Eye (tissue), 1 donor: ENCODE results near the gene CYB5R3.
"Not testable (repeated sequence)": the region's sequence is repeated elsewhere in the genome, so short reads cannot be mapped to it uniquely, and the experiment has no call there.

Experiments used
- DNase-seq: peaks from one replicate; pipeline ENCODE4 v3.0.0-alpha.2; 2015

The CYB5R3 gene

DNA sequence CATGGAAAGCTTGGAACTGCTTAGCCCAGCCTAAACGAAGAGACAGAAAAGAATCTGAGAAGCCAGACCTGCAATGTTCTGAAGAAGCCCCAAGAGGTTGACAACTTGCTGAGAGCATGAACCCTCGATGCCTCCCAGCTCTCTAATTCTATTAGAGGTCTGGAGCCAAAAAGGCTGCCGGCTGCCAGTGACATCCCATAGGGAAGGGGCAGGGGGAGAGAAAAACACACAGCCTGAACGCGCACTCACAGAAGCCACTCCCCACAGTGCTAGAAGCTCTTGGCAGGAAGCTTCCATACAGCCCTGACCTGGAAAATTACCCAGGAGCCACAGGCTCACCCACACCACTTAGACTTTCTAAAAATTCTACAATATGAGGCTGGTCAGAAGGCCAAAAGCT lies 52.9 kb downstream of the CYB5R3 start:
- DNase-seq: no peak

DNA sequence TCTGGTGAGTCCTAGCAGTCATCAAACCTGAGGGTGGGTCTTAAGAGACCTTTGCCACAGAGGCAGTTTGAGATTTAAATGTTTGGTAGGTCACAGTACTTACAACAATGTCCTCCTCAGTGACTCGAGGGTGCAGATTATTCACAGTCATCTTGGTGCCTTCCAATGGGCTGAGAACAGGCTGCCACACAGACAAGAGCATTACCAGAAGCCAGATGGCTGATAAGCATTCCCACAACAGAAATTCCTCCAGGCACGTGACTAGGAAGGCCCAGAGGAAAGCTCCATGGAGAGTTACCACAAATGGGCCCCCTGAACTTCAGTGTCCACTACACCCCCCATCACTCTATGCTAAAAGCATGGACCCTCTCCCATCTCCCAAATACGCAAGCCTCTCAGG lies 53.8 kb downstream of the CYB5R3 start:
- DNase-seq: no peak

DNA sequence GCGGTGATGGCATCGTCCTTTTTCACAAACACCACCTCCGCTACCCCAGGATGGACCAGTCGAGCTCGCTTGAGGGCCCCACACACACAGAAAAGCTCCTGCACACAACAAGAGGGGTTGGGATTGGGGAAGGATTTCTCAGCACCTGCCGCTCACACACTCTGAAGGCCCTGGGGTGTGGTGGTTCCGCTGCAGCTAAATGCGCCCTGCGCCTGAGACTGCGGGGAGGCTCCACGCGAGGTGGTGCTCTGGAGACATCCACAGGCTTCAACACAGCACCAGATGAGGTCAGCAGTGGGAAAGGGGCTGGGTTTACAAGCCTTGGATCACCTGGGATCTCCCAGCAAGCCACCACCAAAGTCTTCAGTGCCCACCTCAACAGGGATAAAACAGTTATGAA lies 57.2 kb downstream of the CYB5R3 start:
- DNase-seq: no peak

DNA sequence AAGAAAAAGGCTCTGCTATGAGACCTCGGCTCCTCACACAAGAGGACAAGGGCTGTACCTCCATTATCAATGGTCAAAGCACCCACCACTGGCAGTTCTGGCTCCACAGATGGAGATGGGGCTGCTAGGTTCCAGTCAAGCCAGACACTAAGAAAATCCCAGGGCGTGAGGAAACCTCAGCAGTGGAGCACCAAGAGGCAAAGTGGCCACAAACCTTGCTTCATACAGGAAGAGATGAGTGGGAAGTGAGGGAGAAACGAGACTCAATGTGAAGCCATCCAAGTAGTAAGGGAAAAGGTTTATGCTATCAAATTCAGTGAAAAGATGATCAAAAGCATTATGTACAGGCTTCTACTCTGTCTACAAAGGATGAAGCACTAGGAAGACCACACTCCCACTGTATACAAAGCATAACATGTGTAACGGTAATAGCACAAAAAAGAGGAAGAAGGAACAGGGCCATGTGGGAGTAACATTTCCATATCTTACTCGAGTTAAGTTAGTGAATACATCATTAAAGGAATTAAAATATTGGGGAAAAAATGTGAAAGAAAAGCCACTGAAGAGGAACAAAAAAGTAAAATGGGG lies 61.5 kb downstream of the CYB5R3 start:
- DNase-seq: no peak

DNA sequence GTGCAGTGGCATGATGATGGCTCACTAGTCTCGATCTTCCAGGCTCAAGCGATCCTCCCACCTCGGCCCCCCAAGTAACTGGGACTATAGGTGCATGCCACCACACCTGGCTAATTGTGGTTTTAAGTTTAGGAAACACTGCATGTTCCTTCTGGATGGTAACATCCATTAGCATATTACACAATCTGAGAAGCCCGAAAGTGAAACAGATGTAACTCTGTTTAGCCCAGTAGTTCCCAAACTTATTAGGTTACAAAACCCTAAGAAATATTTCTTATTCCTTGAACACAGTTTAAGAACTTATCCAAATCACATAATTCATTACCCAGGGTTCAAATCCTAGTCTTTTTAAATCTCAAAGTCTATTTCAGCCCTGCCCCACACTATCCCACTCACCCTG lies 62.8 kb downstream of the CYB5R3 start:
- no peak for DNase-seq

DNA sequence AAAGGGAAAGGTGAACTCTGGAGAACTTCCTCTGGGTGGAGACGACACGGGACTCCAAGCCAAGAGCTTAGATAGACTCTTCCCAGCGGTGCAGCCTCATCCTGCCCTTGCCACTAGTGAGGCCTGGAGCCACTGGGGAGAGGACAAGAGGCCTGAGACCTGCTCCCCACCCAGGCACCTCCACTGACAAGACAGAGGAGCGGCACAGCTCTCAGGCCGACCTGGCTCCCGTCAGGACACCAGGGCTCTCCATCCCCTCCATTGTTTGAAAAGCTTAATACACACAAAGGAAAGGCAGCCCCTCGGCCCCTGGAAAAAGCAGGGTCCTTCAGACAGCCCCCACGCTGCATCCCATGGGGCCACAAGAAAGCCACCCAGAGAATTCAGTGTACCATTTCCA lies 64.1 kb downstream of the CYB5R3 start:
- no peak for DNase-seq

DNA sequence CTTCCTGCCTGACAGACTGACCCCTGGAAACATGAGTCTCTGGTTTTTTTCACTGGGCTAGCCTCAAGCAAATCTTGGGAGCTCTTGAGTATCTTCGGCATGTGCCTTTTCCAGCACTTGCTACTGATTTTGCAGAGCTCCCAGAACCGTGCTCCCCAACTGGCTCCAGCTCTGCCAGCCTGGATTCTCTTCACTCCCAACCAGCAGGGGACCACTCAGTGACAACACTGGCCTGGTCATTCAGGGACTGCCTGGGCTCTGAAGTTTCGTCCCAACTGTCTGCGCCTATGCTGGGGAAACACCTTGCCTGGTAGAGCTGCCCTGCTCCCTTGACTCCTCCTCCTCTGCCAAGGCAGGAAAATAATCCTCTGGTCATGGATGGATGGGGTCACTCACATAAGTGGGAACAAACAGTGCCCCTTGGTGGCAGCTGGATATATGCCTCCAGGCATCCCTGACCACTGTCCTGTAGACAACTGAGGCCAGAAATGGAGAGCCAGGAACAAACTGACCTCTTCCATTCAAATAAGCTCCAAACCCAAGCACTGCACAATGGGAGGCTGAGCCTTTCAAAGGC lies 64.7 kb downstream of the CYB5R3 start:
- DNase-seq: no peak

DNA sequence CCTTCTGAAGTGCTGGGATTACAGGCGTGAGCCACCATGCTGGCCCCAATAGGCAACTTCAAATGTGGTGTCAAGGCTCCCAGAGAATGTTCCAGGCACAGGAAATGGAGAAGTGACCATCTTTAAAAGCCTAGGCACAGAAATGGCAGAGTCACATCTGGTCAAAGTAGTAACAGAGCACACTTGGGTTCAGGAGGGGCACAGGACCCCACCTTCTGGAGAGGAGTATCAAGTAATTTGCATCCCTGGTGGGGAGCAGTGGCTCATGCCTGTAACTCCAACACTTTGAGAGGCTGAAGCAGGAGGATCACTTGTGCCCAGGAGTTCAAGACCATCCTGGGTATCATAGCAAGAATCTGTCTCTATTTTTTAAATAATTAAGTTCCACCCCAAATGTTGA lies 66.2 kb downstream of the CYB5R3 start:
- no peak for DNase-seq

DNA sequence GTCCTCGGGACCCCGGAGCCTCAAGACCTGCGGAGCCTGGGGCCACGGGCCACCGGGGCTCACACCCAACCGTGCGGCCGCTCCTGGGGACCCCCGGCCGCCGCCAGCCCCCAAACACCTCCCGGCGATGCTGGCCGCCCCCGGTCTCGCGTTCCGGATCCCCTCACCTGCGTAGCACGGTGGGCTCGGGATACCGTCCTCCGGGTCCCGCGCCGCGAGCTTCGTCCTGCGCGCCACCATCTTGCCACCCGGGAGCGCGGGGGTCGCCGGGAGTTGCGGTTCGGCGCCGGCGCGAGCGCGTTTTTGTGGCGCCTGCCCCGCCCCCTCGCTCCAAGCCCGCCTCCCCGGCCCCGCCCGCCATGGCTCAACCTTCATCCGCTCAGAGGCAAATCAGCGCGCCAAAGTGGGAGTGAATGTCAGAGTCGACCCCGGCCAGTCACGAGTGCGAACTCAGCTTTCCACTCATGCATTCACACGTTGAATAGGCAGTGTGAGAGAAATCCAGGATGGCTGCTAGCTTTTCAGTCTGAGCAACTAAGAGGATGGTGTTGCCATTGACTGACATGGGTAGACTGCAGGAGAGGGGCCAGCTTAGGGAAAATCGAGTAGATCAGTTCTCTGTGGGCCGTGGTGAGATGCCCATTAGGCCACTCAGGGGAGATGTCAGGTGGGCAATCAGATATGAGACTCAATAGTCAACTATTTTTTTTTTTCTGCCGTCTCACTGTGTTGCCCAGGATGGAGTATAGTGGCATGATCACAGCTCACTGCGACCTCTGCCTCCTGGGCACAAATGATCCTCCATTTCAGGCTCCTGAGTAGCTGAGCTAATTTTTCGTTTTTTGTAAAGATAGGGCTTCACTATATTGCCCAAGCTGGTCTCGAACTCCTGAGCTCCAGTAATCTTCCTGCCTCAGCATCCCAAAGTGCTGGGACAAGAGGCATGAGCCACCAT lies 67.2 kb downstream of the CYB5R3 start:
- peak; percentile 93 for DNase-seq

DNA sequence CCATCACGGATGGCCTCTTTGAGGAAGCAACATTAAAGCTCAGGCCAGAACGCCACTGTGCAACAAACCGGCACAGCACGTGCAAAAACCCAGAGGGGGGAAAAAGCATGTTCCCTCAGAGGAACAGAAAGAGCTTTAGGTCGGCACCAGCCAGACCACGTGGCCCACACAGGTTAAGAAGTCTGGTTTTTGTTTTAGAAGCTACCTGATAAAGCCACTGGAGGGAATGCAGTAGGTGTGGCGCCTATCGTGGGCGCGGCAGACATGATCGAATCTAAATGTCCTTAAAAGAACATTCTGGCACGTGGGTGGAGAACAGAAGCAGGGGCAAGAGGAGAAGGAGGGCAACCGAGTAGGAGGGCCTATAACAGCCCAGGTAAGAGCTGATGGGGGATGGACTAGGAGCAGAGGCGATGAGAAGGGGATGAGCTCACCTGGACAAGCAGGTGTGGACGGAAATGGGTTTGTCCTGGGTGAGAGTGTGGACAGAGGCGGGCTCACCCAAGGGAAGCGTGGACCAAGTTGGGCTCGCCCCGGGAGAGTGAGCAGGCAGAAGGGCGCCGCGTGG lies 67.9 kb downstream of the CYB5R3 start:
- not testable (repeated sequence) for DNase-seq

DNA sequence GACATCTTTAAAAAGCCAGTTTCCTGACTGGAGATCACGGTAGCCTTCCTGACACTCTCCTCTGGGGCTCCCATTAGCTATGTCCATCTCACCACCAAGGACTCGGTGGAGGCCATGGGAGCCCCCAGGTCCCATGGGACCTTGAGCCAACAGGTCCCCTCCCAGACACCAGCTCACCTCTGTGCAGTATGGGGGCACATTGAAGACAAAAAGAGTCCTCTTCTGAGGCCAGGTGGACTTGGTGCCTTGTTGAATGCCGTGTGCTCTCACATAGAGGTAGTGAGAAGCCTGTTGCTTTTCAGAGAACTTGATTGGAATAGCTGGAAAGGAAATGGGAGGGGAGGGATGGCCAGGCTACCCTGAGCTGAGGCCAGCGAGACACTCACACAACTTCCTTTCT lies 69.2 kb downstream of the CYB5R3 start:
- not testable (repeated sequence) for DNase-seq

DNA sequence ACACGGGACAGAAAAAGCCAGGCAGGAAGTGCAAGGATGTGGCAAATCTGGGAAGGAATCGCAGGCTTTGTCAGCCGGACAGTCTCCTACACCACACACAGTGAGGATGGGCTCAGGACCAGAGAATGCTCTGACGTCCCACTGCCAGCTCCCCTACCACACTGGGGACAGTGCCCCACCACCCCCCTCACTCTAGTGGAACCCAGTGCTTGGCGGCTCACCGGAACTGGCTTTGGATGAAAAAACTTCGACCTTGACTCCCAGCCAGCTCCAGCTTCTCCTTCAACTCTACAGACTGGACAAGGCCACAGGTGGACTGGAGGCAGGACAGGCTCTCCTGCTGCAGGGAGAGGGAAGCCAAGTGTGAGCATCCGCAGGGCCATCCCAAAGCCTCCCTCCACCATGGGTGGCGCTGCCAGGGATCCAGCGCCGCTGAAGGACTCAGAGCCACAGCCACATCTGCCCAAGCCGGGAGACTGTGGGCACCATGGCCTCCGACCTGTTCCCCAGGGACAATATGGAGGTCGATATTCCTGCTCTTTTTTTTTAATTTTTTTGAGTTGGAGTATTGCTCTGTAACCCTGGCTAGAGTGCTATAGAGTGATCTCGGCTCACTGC lies 71.5 kb downstream of the CYB5R3 start:
- no peak for DNase-seq

DNA sequence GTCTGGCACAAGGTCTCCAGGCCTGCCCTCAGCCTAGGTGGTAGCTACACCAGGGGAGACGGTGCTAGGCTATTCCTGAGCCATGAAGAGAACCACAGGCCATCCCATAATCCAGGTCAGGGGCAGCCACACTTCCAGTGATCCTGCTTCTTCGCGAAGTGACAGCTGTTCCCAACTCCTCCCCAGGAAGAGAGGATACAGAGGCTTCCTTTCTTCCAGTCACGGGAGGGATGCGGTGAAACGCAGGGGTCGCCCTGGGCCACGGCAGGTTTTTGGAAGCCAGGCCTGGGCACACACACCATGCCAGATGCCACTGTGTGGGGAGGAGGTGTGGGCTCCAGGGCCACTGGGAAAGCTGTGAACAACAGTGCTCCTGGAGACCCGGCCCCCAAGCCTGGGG lies 72.1 kb downstream of the CYB5R3 start:
- DNase-seq: not testable (repeated sequence)

DNA sequence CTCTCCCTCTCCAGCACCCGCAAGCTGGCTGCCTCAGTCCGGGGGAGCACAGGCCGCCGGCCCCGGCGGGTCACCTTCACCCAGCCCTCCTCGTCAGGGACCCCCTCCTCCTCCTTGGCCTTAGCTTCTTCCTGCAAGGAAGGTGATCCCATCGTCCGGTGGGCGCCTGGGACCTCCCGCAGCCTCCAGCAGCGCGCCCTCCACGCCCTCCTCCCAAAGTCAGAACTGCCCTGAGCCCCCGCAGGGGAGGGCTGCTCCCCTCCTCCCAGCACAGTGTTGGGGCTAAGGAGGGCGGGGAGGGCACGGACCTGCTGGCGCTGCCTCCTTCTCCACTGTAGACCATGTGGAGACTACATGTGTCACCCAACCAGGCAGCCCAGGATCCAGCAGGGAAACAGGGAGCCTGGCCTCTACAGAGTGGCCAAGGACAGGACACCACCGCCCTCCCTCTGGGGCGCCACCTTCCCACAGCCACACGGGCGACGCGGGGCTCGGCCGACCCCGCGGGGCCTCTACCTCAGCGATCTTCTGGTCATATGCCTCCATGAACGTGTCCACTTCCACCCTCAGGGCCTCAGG lies 73.1 kb downstream of the CYB5R3 start:
- not testable (repeated sequence) for DNase-seq

DNA sequence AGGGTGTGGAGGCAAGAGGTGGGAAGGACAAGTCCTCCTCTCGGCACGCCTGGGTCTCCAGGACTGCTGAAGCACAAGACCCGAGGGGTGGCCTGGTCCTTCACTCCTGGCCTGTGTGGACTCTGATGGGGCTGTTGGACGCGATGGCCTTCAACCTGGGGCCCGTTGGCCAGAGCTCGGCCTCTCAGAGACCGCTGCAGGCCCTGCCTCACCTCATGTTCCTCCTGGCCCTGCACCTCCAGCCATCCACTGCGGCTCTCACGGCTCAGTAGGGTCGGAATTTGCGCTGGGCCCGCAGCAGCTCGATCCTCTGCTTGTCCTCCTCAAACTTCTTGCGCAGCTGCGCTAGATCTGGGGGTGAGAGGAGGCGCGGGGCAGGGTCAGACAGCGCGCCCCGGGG lies 74.7 kb downstream of the CYB5R3 start:
- DNase-seq: not testable (repeated sequence)

DNA sequence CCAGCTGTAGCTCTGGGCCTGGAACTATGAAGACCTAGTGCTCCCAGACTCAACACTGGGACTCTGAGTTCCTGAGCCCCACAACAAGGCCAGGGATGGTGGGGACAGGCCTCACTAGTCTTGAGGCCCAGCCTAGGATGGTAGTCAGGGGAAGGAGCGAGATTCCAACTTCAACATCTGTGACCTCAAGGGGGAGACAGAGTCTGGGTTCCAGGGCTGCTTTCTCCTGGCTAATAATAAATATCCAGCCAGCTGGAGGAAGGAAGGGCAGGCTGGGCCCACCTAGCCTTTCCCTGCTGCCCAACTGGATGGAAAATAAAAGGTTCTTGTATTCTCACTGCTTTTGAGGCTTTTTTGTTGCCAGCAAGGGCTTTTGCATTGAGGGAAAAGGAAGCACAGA lies 75.1 kb downstream of the CYB5R3 start:
- DNase-seq: not testable (repeated sequence)

DNA sequence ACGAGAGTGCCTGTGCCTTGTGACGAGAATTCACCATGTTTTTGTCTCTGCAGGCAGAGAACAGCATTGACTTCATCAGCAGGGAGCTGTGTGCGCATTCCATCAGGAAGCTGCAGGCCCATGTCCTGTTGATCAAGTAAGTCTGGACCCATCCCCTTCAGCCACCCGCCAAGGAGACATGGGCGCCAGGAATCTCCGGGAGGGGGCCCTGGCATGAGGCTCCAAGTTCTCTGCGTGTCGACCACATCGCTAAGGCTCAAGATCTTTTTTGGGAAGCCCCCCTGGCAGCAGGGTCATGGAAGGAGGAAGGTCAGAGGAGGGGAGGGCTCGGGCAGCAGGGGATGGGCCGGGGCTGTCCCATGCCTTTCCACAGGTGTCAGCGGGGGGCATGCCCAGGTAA lies 78.1 kb downstream of the CYB5R3 start:
- DNase-seq: not testable (repeated sequence)

DNA sequence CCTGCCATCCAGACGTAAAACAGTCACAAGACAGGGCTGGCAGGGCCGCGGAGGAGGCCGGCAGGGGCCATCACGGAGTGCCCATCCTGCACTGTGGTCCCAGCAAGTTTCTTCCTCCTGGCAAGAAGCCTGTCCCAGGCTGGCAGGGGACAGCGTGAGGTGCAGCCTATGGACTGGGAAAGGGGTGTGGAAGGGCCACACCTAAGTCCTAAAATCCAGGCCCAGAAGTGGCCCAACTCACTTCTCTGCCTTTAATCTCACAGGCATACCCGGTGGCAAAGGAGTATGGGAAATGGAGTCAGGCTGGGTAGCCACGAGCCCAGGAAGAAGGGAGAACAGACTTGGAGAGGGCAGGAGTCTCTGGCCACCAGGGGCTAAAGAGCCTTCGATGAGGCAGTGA lies 78.6 kb downstream of the CYB5R3 start:
- DNase-seq: not testable (repeated sequence)

DNA sequence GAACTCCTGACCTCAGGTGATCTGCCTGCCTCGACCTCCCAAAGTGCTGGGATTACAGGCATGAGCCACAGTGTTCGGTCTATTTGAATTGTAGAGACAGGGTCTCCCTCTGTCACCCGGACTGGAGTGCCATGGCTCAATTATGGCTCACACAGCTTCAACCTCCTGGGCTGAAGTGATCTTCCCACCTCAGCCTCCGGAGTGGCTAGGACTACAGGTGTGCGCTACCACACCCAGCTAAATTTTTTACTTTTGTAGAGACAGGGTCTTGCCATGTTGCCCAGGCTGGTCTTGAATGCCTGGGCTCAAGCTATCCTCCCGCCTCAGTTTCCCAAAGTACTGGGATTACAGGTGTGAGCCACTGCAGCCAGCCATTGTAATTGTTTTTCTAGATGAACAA lies 81.2 kb downstream of the CYB5R3 start:
- not testable (repeated sequence) for DNase-seq
